Dermis blood vessel endothelial cell (primary cell): ENCODE measurements around the gene TFDP2. TPM values are rescaled to one million over a fixed set of nuclear protein-coding genes. Genes with fewer than 3 reads are reported as not detected.

Experiments
- DNase-seq: peaks from one replicate; pipeline ENCODE4 v3.0.0; 2010
- total RNA-seq: library from RNA; depleted of rRNA; stranded (reverse); fragments of >200 nt; gene quantifications from 2 replicates; pipeline ENCODE4 v1.2.3, GENCODE V29; 2014

The TFDP2 gene
- total RNA-seq, 1 donor from 2014 or later: 32.0 TPM

DNA sequence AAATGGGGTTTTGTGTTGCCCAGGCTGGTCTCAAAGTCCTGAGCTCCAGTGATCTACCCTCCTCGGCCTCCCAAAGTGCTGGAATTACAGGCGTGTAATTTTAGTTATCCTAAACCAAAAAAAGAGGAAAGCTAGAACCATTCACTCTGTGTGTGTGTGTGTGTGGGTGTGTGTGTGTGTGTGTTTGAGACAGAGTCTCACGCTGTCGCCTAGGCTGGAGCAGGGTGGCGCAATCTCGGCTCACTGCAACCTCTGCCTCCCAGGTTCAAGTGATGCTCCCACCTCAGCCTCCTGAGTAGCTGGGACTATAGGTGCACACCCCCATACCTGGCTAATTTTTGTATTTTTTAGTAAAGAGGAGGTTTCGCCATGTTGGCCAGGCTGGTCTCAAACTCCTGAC, 84.0 kb downstream of the TFDP2 start:
- no peak for DNase-seq

DNA sequence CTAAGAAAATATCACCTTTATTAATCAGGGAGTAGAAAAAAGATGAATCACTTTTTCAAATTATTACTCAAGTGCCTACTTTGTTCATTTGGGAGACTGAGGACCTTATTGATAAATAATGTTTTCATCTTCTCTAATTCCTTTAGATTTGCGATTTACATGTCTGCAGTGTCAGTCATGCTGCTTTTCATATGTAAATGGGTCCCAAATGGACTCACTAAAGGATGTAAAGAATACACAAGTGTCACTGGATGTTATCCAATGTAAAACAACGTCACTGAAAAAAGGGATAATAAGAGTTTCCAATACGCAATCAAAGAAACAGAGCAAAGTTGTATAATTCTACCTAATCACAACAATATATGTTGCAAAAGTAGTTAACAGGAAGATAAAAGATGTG, 84.9 kb downstream of the TFDP2 start:
- DNase-seq: no peak

DNA sequence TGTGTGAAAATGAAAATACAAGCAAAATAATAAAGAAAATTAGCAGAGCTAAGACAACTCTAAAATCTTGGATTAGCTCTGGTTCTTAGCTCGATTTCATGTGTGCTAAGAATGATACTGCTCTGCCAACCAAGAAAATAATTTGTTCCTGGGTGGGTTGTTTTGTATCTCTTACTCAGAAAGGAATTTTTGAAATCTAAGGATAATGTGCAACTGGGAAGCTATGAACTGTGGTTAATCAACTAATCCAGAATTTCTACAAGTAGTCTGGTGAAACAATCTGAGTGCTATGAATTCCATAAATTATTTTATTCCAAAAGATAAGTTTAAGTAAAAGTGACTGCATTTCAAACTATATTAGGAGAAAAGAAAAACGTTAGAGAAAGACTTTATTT, 92.0 kb downstream of the TFDP2 start:
- no peak for DNase-seq

DNA sequence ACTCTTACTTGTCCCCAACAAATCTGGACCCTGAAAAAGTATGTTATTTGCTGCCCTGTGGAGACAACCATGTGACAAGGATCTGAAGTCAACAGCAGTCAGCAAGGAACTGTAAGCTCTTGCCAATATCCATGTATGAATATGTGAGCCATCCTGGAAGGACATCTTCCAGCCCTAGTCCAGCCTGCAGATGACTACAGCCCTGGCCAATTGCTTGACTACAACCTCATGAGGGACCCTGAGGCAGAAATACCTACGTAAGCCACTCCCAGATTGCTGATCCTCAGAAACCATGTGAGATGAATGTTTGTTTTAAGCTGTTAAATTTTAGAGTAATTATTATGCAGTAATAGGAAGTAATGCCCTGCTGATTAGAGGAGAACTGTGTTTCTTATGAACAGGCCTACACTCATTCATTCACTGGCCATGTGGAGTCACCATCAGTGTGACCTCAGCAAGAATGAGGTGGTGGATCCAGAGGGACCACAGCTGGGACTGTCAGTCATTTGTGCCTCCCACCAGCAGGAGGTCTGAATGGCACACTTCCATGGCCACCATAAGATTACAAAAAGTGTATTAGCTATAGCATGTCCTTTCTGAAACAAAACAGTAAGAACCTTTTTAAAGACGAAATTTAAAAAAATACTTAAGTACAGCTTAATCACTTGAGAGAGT, 92.6 kb downstream of the TFDP2 start:
- DNase-seq: no peak

DNA sequence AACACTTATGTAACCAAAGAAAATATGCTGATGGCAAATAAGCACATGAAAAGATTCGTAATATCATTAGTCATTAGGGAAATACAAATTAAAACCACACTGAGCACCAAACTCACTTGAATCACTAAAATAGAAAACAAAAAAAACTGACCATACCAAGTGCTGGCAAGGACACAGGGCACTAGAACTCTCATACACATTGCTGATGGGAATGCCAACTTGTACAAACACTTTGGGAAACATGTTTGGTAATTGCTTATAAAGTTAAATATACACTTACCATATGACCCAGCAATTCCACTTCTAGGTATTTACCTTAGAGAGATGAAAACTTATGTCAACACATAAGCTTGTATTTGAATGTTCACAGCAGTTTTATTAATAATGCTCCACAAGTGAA, 95.5 kb downstream of the TFDP2 start:
- DNase-seq: no peak

DNA sequence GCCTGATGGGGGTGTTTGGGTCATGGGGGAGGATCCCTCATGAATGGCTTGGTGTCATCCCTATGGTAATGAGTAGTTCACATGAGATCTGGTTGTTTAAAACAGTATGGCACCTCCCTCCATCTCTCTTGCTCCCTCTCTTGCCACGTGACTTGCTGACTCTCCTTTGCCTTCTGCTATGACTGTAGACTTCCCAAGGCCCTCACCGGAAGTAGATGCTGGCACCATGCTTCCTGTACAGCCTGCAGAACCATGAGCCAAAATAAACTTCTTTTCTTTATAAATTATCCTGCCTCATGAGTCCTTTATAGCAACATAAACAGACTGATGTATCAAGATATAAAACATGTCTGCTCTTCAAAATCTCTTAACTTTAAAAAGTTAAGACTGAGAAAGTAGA, 96.1 kb downstream of the TFDP2 start:
- peak; percentile 64 for DNase-seq

DNA sequence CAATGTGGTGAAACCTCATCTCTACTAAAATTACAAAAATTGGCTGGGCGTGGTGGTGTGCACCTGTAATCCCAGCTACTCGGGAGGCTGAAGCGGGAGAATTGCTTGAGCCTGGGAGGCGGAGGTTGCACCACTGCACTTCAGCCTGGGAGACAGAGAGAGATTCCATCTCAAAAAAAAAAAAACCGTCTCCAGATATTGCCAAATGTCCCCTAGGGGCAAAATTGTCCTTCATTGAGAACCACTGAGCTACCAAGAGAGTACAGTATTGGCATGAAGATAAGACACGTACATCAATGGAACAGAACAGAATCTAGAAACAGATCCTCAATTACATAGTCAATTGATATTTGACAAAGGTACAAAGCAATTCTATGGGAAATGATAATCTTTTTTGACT, 98.0 kb downstream of the TFDP2 start:
- DNase-seq: no peak

DNA sequence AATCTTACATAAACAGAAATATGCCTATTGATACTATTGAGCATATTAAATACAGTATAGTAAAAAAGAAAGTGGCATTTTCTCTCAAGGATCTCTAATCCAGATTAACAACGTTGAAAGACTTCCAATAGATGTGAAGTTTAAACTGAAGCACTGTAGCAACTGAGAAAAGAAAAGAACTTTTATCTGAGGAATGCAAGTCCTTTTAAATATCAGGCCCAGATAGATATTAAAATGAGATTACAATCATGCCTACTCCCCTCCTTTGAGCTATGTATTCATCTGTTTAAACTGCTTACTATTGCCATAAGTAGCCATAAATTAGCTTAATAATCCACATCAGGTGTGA, 102.3 kb downstream of the TFDP2 start:
- DNase-seq: no peak

DNA sequence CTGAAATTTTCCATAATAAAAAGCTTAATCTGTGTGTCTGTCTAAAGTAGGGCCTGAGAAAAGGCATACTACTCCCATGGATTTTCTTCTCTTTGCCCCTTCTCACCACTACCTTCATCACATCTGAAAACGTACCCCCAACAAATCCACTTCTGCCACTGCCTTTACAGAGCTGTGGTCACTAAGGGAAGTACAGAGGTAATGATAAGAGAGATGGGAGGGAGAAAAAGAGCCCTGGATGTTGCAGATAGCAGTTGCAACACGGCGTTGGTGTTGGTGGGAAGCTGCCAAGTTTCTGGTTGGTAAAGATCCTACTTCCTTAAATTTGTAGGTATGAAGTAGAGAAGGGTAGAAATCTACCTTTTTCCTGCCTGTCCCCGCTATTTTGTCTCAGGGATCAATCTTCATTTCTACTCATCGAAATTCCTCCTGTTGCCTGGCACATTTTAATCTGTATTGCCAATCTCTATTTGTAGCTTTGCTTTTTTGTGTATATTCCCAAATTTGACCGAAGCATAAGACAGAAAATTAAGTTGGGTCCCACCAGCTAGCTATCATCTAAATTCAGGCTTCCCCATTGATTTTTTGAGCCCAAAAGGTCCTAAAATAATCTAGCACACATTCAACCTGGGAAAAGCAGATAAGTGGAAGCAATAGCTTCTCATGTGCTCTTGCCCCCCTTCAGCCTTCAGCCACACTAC, 102.9 kb downstream of the TFDP2 start:
- no peak for DNase-seq

DNA sequence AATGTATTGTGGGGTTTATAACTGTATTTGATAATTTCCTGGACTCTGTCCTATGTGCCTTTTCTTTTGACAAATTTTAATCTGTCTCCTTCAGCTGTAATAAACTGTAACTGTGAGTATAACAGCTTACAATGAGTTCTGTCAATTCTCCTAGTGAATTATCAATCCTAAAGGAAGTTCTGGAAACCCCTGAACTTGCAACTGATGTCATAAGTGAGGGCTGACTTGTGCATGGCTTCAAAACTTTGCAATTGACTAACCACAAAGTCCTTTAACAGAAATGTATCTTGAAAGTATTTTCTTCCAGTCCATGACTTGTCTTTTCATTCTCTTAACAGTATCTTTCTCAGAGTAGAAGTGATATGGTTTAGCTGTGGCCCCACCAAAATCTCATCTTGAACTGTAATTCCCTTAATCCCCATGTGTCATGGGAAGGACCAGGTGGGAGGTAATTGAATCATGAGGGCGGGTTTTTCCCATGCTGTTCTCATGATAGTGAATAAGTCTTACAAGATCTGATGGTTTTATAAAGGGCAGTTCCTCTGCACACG, 108.3 kb downstream of the TFDP2 start:
- no peak for DNase-seq

DNA sequence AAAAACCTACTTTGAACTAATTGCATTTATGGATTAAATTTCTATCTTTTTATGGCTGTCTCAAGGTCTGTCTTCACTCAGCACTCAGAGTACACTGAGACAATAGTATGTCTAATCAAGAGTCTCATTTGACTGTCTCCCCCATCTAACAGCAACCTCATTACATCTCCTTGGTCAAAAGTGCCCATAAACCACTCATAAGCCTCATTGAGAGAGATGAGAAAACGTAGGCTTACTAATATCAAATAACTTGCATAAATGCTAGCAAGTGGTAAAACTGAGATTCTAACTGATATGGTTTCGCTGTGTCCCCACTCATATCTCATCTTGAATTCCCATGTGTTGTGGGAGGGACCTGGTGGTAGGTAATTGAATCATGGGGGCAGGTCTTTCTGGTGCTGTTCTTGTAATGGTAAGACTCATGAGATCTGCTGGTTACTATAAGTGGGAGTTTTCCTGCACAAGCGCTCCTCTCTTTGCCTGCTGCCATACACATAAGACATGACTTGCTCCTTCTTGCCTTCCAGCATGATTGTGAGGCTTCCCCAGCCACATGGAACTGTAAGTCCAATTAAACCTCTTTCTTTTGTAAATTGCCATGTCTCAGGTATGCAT, 113.9 kb downstream of the TFDP2 start:
- DNase-seq: no peak

DNA sequence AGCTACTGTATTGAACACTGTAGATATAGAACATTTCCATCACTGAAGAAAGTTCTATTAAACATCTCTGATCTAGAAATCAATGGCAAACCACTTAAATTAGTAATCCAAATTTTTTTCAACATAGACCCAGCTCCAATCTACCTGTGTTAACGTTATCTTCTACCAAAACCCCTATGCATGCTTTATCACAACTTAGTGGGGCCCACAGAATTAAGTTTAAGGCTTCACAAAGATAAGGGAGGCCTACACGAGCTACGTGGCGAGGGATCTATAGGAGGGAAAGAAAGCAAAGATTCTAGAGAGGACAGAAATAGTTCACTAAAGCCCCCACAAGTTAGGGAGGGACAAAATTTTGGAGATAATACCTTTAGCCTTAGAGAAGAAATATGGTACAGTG, 116.1 kb downstream of the TFDP2 start:
- DNase-seq: no peak

DNA sequence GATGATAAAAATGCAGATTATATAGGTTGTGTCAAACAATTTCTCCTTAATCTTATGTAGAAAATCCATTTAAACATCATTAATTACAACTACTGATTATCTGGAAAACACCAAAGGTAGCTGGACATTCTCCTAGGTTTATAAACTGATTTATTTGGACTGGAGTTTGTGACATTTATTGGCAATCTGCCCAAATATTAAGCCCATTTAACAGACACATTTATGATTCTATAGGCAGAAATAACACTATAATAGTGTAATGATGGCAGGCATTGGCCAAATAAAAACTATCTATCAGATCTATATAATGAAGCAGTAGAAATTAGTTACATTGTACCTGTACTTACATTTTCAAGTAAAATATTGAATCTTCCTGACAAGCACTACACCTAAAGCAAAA, 117.8 kb downstream of the TFDP2 start:
- DNase-seq: no peak

DNA sequence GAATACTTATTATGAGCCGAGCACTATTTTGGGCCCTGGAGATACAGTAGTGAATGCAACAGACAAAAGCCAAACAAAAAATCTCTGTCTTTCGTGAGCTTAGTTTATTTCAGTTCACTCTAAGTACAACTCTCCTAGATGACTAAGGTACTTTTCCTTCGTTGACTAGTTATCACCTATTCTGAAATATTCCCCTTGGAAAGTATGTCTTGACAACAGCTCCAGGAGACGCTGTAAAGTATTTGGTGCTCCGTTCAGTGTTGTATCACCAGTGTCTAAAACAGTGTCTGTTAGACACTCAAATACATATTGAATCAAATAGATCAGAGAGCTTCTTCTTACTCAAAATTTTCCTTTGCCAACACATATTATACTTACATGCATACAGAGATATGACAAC, 119.6 kb downstream of the TFDP2 start:
- no peak for DNase-seq

DNA sequence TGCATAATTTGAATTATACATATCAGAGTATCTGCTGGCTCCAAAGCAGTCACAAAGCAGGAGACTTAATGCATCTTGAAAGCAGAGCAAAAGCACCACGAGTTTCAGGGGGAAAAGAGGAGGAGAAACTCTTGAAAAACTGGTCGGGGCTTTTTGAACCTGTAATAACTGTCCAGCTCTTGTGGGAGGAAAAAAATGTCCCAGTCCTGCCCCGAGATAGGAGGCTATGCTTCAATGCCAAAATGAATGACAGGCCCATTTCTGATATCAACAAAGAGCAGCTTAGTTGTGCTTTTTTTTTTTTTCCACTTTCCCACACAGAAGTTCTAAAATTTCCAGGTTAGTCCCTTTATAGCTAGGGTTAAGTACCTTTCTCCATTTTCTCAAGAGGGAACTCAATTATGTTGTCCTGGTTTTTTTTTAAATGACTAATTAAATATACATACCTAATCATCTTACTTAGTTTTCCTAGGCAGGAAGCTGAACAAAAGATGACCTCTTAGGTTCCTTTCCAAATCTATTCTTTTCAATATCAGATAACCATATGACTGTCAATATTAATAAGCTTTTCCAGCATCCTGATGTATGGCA, 120.2 kb downstream of the TFDP2 start:
- DNase-seq: no peak

DNA sequence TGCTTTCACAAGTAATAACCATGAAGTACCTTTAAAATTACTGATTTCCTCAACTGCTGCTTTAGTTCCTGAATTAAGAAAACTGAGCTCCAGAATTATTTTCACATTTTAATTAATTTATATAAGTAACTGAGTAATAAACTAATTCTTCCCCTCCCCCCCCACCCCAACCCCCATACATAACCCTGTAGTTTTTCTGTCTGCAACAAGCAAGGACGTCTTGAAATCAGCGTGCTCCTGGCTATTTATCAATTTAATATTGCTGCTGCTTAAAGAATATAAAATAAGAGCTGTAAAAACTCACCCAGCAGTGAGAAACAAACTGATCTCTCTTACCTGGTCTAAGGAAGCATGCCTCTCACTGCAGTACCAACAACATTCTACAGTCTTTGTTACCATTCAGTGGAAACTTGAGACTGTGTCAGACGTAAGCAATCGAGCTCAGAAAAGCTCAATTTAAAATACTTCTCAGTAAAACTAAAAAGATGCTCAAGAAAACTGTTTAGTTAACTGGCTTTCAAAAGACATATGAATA, 121.0 kb downstream of the TFDP2 start:
- DNase-seq: peak; percentile 84

DNA sequence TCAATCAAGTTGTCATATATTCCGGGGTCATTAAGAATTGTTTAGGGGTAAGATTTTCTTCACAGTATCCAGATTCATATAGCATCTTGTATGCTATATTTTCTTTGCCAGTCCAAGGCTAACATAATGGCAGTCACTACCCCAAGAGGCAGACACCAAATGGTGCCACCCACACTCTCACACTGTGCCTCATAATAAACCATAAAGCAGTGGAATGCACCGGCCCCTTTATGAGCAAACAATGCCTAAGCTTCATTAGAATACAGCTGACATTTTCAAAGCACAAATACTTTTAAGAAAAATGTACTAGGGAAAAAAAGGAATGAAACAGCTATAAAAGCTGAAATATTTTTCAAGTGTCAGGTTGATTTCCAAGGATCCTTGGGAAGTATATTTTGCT, 121.6 kb downstream of the TFDP2 start:
- peak; percentile 52 for DNase-seq

DNA sequence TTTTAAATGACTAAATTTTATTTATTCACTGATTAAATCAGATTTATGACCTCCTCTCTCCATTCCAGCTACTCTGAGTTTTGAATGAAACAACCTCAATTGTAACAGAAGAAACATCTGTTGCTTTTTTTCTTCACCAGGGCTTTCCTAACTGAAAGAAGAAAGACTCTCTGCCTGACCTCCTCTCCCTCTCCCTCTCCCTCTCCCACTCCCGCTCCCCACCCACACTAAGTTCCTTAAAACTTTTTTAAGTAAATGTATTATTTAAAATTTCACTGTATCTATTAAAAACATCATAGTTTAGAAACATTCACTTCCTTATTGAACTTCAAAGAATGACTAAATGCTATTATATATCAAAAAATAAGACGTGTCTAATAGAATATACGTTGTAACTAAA, 122.0 kb downstream of the TFDP2 start:
- no peak for DNase-seq

DNA sequence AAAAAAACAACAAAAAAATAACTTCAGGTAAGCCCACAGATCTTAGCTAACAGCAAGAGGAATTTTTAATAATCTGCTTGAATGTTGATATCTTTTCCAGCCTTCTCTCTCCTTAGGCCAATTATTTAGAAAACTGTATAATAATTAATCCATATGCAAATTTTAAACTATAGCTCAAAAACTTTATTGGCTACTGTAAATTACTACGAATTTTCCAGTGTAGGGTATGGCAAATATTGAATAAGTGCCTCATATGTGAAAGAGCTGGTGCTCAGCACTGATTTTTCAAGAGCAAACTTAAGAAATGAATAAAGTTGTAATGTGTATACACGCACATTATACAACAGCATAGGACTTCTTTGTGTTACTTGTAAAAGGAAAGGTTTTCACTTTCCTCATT, 123.0 kb downstream of the TFDP2 start:
- no peak for DNase-seq

DNA sequence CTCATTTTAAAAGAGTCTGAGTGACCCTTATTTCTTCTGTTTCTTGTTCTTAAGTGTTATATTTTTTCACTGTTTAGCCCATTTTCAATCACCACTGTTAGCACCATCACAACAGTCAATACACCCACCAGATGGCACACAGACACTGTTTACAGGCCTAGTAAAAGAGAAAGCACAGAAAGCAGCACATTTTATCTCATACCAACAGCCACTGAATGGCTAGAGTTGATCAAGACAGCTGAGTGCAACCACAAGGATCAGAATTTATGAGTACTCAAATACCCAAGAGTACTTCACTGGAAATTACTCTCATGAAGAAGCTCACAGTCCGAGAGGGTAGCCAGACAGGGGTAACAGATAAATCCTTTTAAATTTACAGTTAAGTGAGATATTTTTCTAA, 127.0 kb downstream of the TFDP2 start:
- peak; percentile 7 for DNase-seq

DNA sequence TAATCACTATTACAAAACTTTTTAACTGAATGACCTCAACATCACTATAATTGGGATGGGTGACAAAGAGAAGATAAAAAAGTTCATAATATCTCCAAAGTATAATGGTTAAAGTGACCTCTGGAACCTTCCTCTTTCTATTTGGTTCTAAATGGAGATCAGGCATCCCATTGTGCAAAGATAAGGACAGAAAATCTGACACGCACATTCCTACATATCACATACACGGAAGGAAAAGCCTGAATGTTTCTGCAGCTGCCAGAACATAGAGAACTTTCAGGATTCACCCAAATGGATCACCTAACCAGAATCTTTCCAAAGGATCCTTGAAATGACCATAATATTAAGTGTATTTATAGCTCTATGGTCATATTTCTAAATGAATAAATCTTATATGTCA, 128.2 kb downstream of the TFDP2 start:
- DNase-seq: peak; percentile 14

DNA sequence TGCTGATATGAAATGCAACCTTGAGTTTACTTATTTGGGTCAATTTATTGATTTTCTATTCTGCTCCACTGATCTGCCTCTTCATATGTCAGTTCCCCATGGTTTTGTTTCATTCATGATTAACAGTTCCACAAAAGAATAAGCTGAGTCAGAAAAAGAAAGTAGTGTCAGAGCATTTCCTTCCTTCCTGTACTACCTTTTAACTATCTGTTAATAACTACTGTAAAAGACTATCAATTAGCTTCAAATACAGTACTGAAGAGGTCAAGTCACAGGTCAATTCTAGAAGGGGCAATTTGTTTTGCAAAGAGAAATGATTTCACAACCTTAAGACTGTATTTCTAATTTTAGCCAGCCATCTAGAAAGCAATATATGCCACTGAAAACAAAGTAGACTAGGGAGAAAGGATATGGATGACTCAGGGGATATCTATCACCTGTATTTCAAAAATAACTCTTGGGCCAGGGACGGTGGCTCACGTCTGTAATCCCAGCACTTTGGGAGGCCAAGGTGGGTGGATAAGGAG, 129.5 kb downstream of the TFDP2 start:
- peak; percentile 29 for DNase-seq

DNA sequence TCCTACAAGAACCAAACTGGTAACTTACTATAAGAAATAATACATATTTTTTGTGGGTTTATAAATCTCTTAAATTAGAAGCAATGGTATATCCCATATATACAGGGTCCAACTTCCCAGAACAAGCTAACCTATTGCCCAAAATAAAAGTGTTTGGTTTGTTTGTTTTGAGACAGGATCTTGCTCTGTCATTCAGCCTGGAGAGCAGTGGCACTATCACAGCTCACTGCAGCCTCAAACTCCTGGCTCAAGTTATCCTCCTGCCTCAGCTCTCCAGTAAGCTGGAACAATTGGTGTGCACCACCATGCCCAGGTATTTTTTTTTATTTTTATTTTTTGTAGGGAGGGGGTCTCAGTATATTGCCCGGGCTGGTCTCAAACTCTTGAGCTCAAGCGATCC, 135.4 kb downstream of the TFDP2 start:
- no peak for DNase-seq
